Transverse colon (tissue), 3 donors: ENCODE data around the gene RRP1.

Experiments
- POLR2A ChIP-seq: fragments of 450-650 bp; IDR thresholded peaks from one replicate; pipeline ENCODE4 v1.6.1; 2016; ENCODE audit warnings: antibody characterized with exemption, mild to moderate bottlenecking, moderate library complexity
- TF ChIP-seq, protein P1 (sequence below), 5 experiments: fragments of 200-600 bp in 3 of 5; fragments of 450-650 bp in 2 of 5; sonication (generic) in 3 of 5; IDR thresholded peaks; 1 replicate in 2 of 5; 2 replicates in 3 of 5; pipeline ENCODE4 v1.5.1; 2016 to 2017; ENCODE audit warnings: antibody characterized with exemption in 5 of 5, inconsistent platforms in 3 of 5, mild to moderate bottlenecking in 2 of 5, moderate library complexity in 1 of 5

DNA sequence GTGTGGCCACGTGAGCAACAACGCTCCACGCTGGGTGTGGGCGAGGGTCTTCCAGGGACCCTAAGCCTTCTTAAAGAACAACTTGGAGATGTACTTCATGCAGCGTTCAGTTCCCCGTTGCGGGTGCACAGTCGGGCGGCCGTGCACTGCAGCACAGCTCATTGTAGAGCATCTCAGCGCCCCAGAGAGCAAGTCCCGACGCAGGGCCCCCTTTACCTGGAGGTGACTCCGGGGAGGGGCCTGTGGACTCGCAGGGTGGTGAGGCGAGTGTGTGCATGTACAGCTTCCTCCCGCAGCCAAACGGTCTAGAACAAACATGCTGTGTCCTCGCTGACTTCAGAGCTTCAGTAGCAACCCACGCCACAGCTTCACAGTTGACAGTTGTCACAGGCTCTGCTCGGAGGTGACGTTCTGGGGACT is 19.5 kb downstream of the RRP1 start:
- TF ChIP-seq POLR2A = no peak
- TF ChIP-seq, protein P1, sequence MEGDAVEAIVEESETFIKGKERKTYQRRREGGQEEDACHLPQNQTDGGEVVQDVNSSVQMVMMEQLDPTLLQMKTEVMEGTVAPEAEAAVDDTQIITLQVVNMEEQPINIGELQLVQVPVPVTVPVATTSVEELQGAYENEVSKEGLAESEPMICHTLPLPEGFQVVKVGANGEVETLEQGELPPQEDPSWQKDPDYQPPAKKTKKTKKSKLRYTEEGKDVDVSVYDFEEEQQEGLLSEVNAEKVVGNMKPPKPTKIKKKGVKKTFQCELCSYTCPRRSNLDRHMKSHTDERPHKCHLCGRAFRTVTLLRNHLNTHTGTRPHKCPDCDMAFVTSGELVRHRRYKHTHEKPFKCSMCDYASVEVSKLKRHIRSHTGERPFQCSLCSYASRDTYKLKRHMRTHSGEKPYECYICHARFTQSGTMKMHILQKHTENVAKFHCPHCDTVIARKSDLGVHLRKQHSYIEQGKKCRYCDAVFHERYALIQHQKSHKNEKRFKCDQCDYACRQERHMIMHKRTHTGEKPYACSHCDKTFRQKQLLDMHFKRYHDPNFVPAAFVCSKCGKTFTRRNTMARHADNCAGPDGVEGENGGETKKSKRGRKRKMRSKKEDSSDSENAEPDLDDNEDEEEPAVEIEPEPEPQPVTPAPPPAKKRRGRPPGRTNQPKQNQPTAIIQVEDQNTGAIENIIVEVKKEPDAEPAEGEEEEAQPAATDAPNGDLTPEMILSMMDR (IDR thresholded peaks at IDR 0.05) = no peak
